Bronchial epithelial cell (primary cell): ENCODE measurements around the gene SPACA7. TPM values are rescaled to one million over a fixed set of nuclear protein-coding genes. Genes with fewer than 3 reads are reported as not detected.

Experiments used
- DNase-seq: peaks from one replicate; pipeline ENCODE4 v3.0.0-alpha.2; 2010; ENCODE audit warnings: low read depth
- FAIRE-seq: peaks from 2 replicates; lab custom pipeline; 2011; peaks lifted over from hg19 to GRCh38; lab: Jason Lieb, UNC
- H3K27me3 ChIP-seq: 2 replicates; pipeline ENCODE4 v1.5.1; 2011; ENCODE audit warnings: low read length; ENCODE audit not compliant: control insufficient read depth, insufficient read depth
- H3K36me3 ChIP-seq: 2 replicates; pipeline ENCODE4 v1.5.1; 2011; ENCODE audit warnings: low read length; ENCODE audit not compliant: control insufficient read depth, insufficient read depth
- H3K4me3 ChIP-seq: 2 replicates; pipeline ENCODE4 v1.5.1; 2011; ENCODE audit warnings: mild to moderate bottlenecking, low read depth, low read length, control low read depth
- CTCF ChIP-seq: IDR thresholded peaks from 2 replicates; pipeline ENCODE4 v1.5.1; 2011; ENCODE audit warnings: mild to moderate bottlenecking, moderate library complexity, low read length, control low read depth, inconsistent platforms; ENCODE audit not compliant: insufficient read depth, severe bottlenecking
- total RNA-seq: library from RNA; depleted of rRNA; stranded (reverse); fragments of >200 nt; gene quantifications from 2 replicates; pipeline ENCODE4 v1.2.1, GENCODE V29; 2014

The SPACA7 gene
- total RNA-seq, 1 donor from 2014 or later: not detected

GRCh38 chr13:112444416-112445399 lies 68.6 kb downstream of the SPACA7 start:
- H3K36me3 ChIP-seq: no peaks in the 10 kb centered on the region
- H3K27me3 ChIP-seq: no peaks in the 10 kb centered on the region
- no peak overlapping the region for H3K4me3 ChIP-seq
- no peak for FAIRE-seq
- DNase-seq: no peak
- TF ChIP-seq CTCF: no peak

GRCh38 chr13:112445411-112446271 lies 69.5 kb downstream of the SPACA7 start:
- DNase-seq: no peak
- FAIRE-seq: no peak
- no peak overlapping the region for H3K4me3 ChIP-seq

GRCh38 chr13:112446347-112446861 lies 70.2 kb downstream of the SPACA7 start:
- Histone ChIP-seq H3K36me3 (no peaks in the 10 kb centered on the region), H3K27me3 (no peaks in the 10 kb centered on the region), H3K4me3 (no peak overlapping the region)
- FAIRE-seq: peak; percentile 36
- TF ChIP-seq CTCF: no peak
- DNase-seq: no peak

More at GRCh38 chr13:112445411-112446271, 69.5 kb downstream of the SPACA7 start:
- TF ChIP-seq CTCF: no peak
- no peaks in the 10 kb centered on the region for H3K27me3 ChIP-seq
- no peaks in the 10 kb centered on the region for H3K36me3 ChIP-seq

GRCh38 chr13:112446867-112447266 lies 70.7 kb downstream of the SPACA7 start:
- FAIRE-seq (no peak), DNase-seq (no peak)
- no peak for TF ChIP-seq CTCF
- Histone ChIP-seq H3K4me3 (no peak overlapping the region), H3K36me3 (no peaks in the 10 kb centered on the region), H3K27me3 (no peaks in the 10 kb centered on the region)

- Histone ChIP-seq H3K27me3 (no peaks in the 10 kb centered on the region), H3K4me3 (no peak overlapping the region), H3K36me3 (no peaks in the 10 kb centered on the region)
- no peak for FAIRE-seq
- TF ChIP-seq CTCF: no peak
- DNase-seq: no peak
These were observed 71.2 kb downstream of the SPACA7 start for GRCh38 chr13:112447306-112447705.
